Trophoblast cell (in vitro differentiated cells and primary cell): Measurements from ENCODE around the gene KRT77.

Experiments
- DNase-seq, 2 donors: peaks; one replicate each; pipeline ENCODE4 v3.0.0-alpha.2; 2016
- H2AFZ ChIP-seq: 2 replicates; pipeline ENCODE4 v1.6.1; 2013; ENCODE audit warnings: low read length, moderate library complexity, mild to moderate bottlenecking; ENCODE audit not compliant: insufficient read depth, poor library complexity
- H2AK5ac ChIP-seq: 2 replicates; pipeline ENCODE4 v1.6.1; 2013; ENCODE audit warnings: mild to moderate bottlenecking, low read length
- H2BK120ac ChIP-seq: 2 replicates; pipeline ENCODE4 v1.6.1; 2013; ENCODE audit warnings: low read length, mild to moderate bottlenecking, moderate library complexity; ENCODE audit not compliant: insufficient read depth, poor library complexity
- H2BK12ac ChIP-seq: 2 replicates; pipeline ENCODE4 v1.6.1; 2013; ENCODE audit warnings: mild to moderate bottlenecking, low read length, moderate library complexity
- H2BK5ac ChIP-seq: 2 replicates; pipeline ENCODE4 v1.6.1; 2013; ENCODE audit warnings: low read length, low read depth, moderate library complexity, mild to moderate bottlenecking; ENCODE audit not compliant: poor library complexity
- H3K14ac ChIP-seq: 2 replicates; pipeline ENCODE4 v1.6.1; 2013; ENCODE audit warnings: mild to moderate bottlenecking, low read length
- H3K18ac ChIP-seq: 2 replicates; pipeline ENCODE4 v1.6.1; 2013; ENCODE audit warnings: mild to moderate bottlenecking, low read length
- H3K23ac ChIP-seq: 2 replicates; pipeline ENCODE4 v1.6.1; 2013; ENCODE audit warnings: low read length
- H3K27ac ChIP-seq: 2 replicates; pipeline ENCODE4 v1.5.1; 2013; ENCODE audit warnings: low read depth, mild to moderate bottlenecking, inconsistent platforms, low read length, moderate library complexity
- H3K27me3 ChIP-seq: 2 replicates; pipeline ENCODE4 v1.6.1; 2013; ENCODE audit warnings: inconsistent platforms, mild to moderate bottlenecking, low read length, moderate library complexity; ENCODE audit not compliant: insufficient read depth
- H3K36me3 ChIP-seq, 2 experiments: 1 replicate in 1 of 2; 2 replicates in 1 of 2; pipeline ENCODE4 v1.6.1; 2013; ENCODE audit warnings: low read length in 2 of 2, mild to moderate bottlenecking in 2 of 2, moderate library complexity in 1 of 2; ENCODE audit not compliant: insufficient read depth in 2 of 2, control insufficient read depth in 1 of 2
- H3K4ac ChIP-seq: 2 replicates; pipeline ENCODE4 v1.6.1; 2013; ENCODE audit warnings: low read depth, mild to moderate bottlenecking, low read length, moderate library complexity
- H3K4me1 ChIP-seq, 2 experiments: 1 replicate in 1 of 2; 2 replicates in 1 of 2; pipeline ENCODE4 v1.6.1; 2013; ENCODE audit warnings: low read length in 2 of 2, mild to moderate bottlenecking in 2 of 2, moderate library complexity in 1 of 2; ENCODE audit not compliant: insufficient read depth in 2 of 2, control insufficient read depth in 1 of 2
- H3K4me2 ChIP-seq: 2 replicates; pipeline ENCODE4 v1.6.1; 2013; ENCODE audit warnings: inconsistent platforms, mild to moderate bottlenecking, low read length, moderate library complexity
- H3K4me3 ChIP-seq: 2 replicates; pipeline ENCODE4 v1.5.1; 2013; ENCODE audit warnings: mild to moderate bottlenecking, low read depth, low read length, inconsistent platforms
- H3K79me1 ChIP-seq: one replicate; pipeline ENCODE4 v1.6.1; 2013; ENCODE audit warnings: low read length
- H3K79me2 ChIP-seq: 2 replicates; pipeline ENCODE4 v1.6.1; 2013; ENCODE audit warnings: low read length, mild to moderate bottlenecking; ENCODE audit not compliant: control insufficient read depth, insufficient read depth, poor library complexity
- H3K9ac ChIP-seq: 2 replicates; pipeline ENCODE4 v1.6.1; 2013; ENCODE audit warnings: mild to moderate bottlenecking, low read length
- H3K9me3 ChIP-seq: 2 replicates; pipeline ENCODE4 v1.6.1; 2013; ENCODE audit warnings: low read depth, mild to moderate bottlenecking, control low read depth, inconsistent platforms, low read length; ENCODE audit not compliant: insufficient read depth
- H4K12ac ChIP-seq: 2 replicates; pipeline ENCODE4 v1.6.1; 2013; ENCODE audit warnings: low read depth, mild to moderate bottlenecking, low read length, moderate library complexity
- H4K8ac ChIP-seq: 2 replicates; pipeline ENCODE4 v1.6.1; 2013; ENCODE audit warnings: low read depth, mild to moderate bottlenecking, low read length, moderate library complexity
- H4K91ac ChIP-seq: one replicate; pipeline ENCODE4 v1.6.1; 2013; ENCODE audit warnings: low read depth, mild to moderate bottlenecking, low read length, moderate library complexity
- WGBS: extraction: QIAGEN DNeasy Blood & Tissue Kit; methylation state at CpG from one replicate; pipeline ENCODE4 v1.1.7; 2013; ENCODE audit warnings: missing lambda C conversion rate; ENCODE audit not compliant: insufficient read length, insufficient coverage; ENCODE audit errors: extremely low coverage; 5-methylcytosine and 5-hydroxymethylcytosine counted together

KRT77 gene

DNA sequence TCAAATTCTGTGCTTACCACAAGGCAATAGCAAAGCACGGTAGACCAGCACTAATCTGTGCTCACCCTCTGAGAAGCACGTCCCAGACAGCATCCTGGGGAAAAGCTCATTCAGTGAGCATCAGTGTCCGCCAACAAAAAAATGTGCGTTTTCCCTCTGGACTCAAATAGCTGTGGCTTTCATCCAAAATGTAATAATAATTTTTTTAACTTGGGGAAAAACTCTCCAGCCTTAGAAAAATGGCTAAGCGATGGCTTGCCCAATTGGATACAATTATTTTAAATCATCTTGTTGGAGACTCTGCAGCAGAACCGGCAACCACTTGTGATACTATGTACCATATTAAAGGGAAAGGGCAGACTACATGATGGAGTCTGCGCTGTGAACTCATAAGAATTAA lies 1.1 kb upstream of the KRT77 start:
- no peak overlapping the region for H3K14ac ChIP-seq
- no peak overlapping the region for H3K4me3 ChIP-seq
- no peak overlapping the region for H3K4me2 ChIP-seq
- no peak overlapping the region for H2BK12ac ChIP-seq
- H3K18ac ChIP-seq: no peak overlapping the region
- H3K4me1 ChIP-seq: no peaks in the 10 kb centered on the region
- no peak overlapping the region for H4K91ac ChIP-seq
- H3K79me2 ChIP-seq: no peaks in the 10 kb centered on the region
- no peaks in the 10 kb centered on the region for H3K9me3 ChIP-seq
- DNase-seq: no peak
- no CpG with 5 or more reads among the region's 7 CpGs for WGBS
- H2BK5ac ChIP-seq: no peak overlapping the region
- H2AFZ ChIP-seq: no peak overlapping the region
- no peak overlapping the region for H3K9ac ChIP-seq
- no peak overlapping the region for H4K12ac ChIP-seq
- no peak overlapping the region for H4K8ac ChIP-seq
- H3K36me3 ChIP-seq: no peaks in the 10 kb centered on the region
- H3K4ac ChIP-seq: no peak overlapping the region
- H3K27me3 ChIP-seq: no peaks in the 10 kb centered on the region
- no peaks in the 10 kb centered on the region for H3K79me1 ChIP-seq
- H3K23ac ChIP-seq: no peak overlapping the region
- no peak overlapping the region for H2BK120ac ChIP-seq
- H2AK5ac ChIP-seq: no peak overlapping the region
- H3K27ac ChIP-seq: no peak overlapping the region

DNA sequence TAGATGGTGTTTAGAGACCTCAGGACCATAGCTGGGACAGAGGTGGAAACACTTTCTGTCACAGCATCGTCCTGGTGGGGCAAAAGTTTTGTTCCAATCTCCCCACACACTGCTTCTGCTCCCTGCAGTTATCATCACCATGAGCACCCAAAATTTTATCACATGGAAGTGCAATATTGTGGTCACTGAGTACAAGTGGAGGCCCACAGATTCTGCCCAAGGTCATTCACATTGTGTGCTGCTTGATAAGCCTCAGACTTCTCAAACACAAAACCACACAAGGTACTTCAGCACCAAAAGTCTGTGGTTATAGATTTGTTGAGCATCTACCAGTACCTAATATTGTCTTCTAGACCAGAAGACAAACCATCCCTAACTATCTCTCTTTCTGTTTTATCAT lies 554 bp upstream of the KRT77 start:
- no peak overlapping the region for H4K8ac ChIP-seq

DNA sequence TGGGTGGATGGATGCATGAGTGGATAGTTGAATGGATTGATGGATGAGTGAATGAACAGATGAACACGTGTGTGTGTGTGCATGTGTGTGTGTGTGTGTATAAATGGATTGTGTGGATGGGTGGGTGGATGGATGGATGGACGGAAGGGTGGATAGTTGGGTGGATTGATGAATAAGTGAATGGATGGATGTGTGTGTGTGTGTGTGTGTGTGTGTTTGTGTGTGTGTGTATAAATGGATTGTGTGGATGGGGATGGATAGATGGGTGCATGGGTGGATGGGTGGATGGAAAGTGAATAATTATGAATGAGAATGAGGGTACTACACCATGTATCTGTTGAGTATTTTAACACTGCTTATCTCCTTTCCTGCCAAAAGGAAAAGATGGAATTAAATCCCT lies 986 bp downstream of the KRT77 start:
- Histone ChIP-seq H3K4me2 (no peak overlapping the region), H2BK120ac (no peak overlapping the region), H3K23ac (no peak overlapping the region), H4K91ac (no peak overlapping the region), H3K4me3 (no peak overlapping the region), H2BK12ac (no peak overlapping the region), H4K8ac (no peak overlapping the region), H3K9ac (no peak overlapping the region), H3K79me1 (no peaks in the 10 kb centered on the region), H3K79me2 (no peaks in the 10 kb centered on the region), H2BK5ac (no peak overlapping the region), H3K27ac (no peak overlapping the region), H3K36me3 (no peaks in the 10 kb centered on the region), H4K12ac (no peak overlapping the region), H2AFZ (no peak overlapping the region), H3K4ac (no peak overlapping the region), H3K14ac (no peak overlapping the region), H3K9me3 (no peaks in the 10 kb centered on the region), H3K4me1 (no peaks in the 10 kb centered on the region), H3K27me3 (no peaks in the 10 kb centered on the region), H3K18ac (no peak overlapping the region), H2AK5ac (no peak overlapping the region)
- no peak for DNase-seq
- WGBS: 100% methylated on average over 1 of the region's 2 CpGs

More for the DNA sequence above, 554 bp upstream of the KRT77 start:
- Histone ChIP-seq H3K9me3 (no peaks in the 10 kb centered on the region), H2AFZ (no peak overlapping the region), H2AK5ac (no peak overlapping the region), H3K9ac (no peak overlapping the region), H3K79me2 (no peaks in the 10 kb centered on the region), H2BK120ac (no peak overlapping the region), H4K12ac (no peak overlapping the region), H3K4ac (no peak overlapping the region), H4K91ac (no peak overlapping the region), H3K18ac (no peak overlapping the region), H3K4me1 (no peaks in the 10 kb centered on the region), H3K23ac (no peak overlapping the region), H3K27me3 (no peaks in the 10 kb centered on the region), H3K36me3 (no peaks in the 10 kb centered on the region), H2BK5ac (no peak overlapping the region), H2BK12ac (no peak overlapping the region), H3K27ac (no peak overlapping the region), H3K79me1 (no peaks in the 10 kb centered on the region), H3K4me2 (no peak overlapping the region), H3K14ac (no peak overlapping the region), H3K4me3 (no peak overlapping the region)
- WGBS: no CpG with 5 or more reads among the region's 1 CpG
- DNase-seq: no peak

DNA sequence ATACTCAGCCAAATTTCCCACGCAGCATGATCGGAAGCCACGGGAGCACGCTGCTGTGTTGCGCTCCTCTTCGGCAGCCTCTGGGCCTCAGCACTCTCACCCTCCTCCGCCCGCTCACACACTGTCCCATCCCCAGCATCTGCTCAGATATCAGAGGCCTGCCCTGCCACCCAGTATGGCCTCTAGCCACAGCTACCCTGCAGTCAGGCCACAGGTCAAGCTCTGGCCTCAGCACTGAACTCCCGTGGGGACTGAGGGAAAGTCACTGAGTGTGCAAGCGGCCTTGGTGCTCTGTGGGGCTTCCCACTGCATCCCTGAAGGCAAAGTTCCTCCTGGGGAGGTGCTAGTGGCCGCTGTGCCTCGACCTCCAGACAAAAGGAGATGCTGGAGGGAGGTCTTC lies 2.0 kb downstream of the KRT77 start:
- Histone ChIP-seq H3K4me1 (no peaks in the 10 kb centered on the region), H4K91ac (no peak overlapping the region), H3K79me2 (no peaks in the 10 kb centered on the region), H2BK12ac (no peak overlapping the region), H3K18ac (no peak overlapping the region), H4K12ac (no peak overlapping the region), H2BK120ac (no peak overlapping the region), H3K9ac (no peak overlapping the region), H3K4me2 (no peak overlapping the region), H3K27me3 (no peaks in the 10 kb centered on the region), H3K79me1 (no peaks in the 10 kb centered on the region), H3K23ac (no peak overlapping the region), H4K8ac (no peak overlapping the region), H2BK5ac (no peak overlapping the region), H3K4me3 (no peak overlapping the region), H3K4ac (no peak overlapping the region), H3K14ac (no peak overlapping the region), H3K27ac (no peak overlapping the region), H3K36me3 (no peaks in the 10 kb centered on the region), H2AFZ (no peak overlapping the region), H2AK5ac (no peak overlapping the region), H3K9me3 (no peaks in the 10 kb centered on the region)
- no peak for DNase-seq
- no CpG with 5 or more reads among the region's 12 CpGs for WGBS
